ENCODE measurements around the gene AGPAT4. TPM values are rescaled to one million over a fixed set of nuclear protein-coding genes. Genes with fewer than 3 reads are reported as not detected.

The AGPAT4 gene
- total RNA-seq, result 10.7 and 13.5 TPM in 2 replicates

GRCh38 chr6:161273752-161274487 is at the start of gene AGPAT4:
TSS of gene AGPAT4 (minus strand) at chr6:161274061. CDS start at chr6:161232213, 41,848 bp downstream.

Data from placental pericyte (primary cell).